Sigmoid colon (tissue), 3 donors: ENCODE data around the gene PLEKHG4B.

Source experiments
- POLR2A ChIP-seq, 2 donors: fragments of 450-650 bp; IDR thresholded peaks; one replicate each; pipeline ENCODE4 v1.6.1; 2016; ENCODE audit warnings: antibody characterized with exemption in 2 of 2, mild to moderate bottlenecking in 2 of 2, moderate library complexity in 2 of 2
- TF ChIP-seq, protein P1 (sequence below), 4 experiments: fragments of 450-650 bp in 3 of 4; fragments of 200-600 bp in 1 of 4; IDR thresholded peaks; one replicate each; pipeline ENCODE4 v1.5.1; 2016 to 2019; ENCODE audit warnings: antibody characterized with exemption in 4 of 4, mild to moderate bottlenecking in 3 of 4, moderate library complexity in 2 of 4

DNA sequence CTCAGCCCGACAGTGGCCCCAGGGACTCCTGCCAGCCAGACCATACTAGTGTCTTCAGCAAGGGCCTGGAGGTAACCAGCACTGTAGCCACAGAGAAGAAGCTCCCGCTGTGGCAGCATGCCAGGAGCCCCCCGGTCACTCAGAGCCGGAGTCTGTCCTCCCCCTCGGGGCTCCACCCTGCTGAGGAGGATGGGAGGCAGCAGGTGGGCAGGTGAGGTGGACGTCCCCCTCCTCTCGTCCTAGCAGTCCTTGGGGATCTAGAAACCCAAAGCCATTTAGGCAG, 71.3 kb downstream of the PLEKHG4B start:
- TF ChIP-seq POLR2A (IDR thresholded peaks at IDR 0.05): no peak
- TF ChIP-seq, protein P1, sequence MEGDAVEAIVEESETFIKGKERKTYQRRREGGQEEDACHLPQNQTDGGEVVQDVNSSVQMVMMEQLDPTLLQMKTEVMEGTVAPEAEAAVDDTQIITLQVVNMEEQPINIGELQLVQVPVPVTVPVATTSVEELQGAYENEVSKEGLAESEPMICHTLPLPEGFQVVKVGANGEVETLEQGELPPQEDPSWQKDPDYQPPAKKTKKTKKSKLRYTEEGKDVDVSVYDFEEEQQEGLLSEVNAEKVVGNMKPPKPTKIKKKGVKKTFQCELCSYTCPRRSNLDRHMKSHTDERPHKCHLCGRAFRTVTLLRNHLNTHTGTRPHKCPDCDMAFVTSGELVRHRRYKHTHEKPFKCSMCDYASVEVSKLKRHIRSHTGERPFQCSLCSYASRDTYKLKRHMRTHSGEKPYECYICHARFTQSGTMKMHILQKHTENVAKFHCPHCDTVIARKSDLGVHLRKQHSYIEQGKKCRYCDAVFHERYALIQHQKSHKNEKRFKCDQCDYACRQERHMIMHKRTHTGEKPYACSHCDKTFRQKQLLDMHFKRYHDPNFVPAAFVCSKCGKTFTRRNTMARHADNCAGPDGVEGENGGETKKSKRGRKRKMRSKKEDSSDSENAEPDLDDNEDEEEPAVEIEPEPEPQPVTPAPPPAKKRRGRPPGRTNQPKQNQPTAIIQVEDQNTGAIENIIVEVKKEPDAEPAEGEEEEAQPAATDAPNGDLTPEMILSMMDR (IDR thresholded peaks at IDR 0.05): no peak
